ENCODE data around the gene LUC7L2. TPM values are rescaled to one million over a fixed set of nuclear protein-coding genes. Genes with fewer than 3 reads are reported as not detected.

The LUC7L2 gene
- total RNA-seq, 3 donors from 2014 or later = 77.3 to 108 (median 89.8) TPM

DNA sequence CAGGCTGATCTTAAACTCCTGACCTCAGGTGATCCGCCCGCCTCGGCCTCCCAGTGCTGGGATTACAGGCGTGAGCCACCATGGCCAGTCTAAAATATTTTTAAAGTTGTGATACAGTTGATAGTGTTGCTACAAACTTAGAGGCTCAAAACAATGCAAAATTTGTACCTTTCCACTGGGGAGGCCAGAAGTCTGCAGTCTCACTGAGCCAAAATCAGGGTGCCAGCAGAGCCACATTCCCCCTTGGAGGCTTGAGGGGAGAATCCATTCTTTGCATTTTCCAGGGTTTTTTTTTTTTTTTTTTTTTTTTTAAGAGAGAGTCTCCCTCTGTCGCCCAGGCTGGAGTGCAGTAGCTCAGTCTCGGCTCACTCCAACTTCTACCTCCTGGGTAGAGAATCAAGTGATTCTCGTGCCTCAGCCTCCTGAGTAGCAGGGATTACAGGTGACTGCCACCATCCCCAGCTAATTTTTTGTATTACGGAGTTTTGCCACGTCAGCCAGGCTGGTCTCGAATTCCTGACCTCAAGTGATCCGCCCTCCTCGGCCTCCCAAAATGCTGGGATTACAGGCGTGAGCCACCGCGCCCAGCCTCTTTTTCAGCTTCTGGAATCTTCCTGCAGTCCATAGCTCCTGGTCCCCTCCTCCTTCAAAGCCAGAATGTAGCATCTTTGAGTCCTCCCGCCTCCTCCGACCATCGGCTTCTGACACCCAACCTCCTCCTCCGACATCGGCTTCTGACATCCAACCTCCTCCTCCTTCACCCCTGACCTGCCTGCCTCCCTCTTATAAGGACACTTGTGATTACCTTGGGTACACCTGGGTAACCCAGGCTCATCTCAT lies 86.6 kb downstream of the LUC7L2 start:
- intact Hi-C loops (cut with DNase I; ENCODE audit: low total_unique reads) = no loop called here
- no peak for DNase-seq (ENCODE audit: low spot score in 2 of 2)
- Histone ChIP-seq H3K36me3 (no peaks in the 10 kb centered on the region), H3K27me3 (no peaks in the 10 kb centered on the region), H3K27ac (no peak overlapping the region), H3K9me3 (no peaks in the 10 kb centered on the region), H3K4me3 (no peak overlapping the region), H3K4me1 (no peaks in the 10 kb centered on the region)
- TF ChIP-seq, protein P1, sequence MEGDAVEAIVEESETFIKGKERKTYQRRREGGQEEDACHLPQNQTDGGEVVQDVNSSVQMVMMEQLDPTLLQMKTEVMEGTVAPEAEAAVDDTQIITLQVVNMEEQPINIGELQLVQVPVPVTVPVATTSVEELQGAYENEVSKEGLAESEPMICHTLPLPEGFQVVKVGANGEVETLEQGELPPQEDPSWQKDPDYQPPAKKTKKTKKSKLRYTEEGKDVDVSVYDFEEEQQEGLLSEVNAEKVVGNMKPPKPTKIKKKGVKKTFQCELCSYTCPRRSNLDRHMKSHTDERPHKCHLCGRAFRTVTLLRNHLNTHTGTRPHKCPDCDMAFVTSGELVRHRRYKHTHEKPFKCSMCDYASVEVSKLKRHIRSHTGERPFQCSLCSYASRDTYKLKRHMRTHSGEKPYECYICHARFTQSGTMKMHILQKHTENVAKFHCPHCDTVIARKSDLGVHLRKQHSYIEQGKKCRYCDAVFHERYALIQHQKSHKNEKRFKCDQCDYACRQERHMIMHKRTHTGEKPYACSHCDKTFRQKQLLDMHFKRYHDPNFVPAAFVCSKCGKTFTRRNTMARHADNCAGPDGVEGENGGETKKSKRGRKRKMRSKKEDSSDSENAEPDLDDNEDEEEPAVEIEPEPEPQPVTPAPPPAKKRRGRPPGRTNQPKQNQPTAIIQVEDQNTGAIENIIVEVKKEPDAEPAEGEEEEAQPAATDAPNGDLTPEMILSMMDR (IDR thresholded peaks at IDR 0.05) = no peak
- TF ChIP-seq POLR2AphosphoS5 (IDR thresholded peaks at IDR 0.05) (no peak), POLR2A (IDR thresholded peaks at IDR 0.05) (no peak)

DNA sequence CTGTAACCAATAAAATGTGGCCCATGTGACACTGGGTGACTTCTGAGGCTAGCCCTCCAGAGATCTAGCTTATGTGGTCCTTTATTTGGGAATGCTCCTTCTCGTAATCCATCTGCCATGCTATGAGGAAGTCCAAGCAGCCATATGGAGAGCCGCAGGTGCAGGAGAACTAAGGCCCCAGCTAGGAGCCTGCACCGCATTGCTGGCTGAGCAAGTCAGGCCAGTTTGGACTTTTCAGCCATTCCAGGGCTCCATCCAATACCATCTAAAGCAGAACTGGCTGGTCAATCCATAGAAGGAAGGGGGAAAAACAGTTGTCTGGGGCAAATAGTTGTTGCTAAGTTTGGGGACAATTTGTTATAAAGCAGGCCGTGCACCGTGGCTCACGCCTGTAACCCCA lies 91.2 kb downstream of the LUC7L2 start:
- H3K36me3 ChIP-seq = no peaks in the 10 kb centered on the region
- no peak overlapping the region for H3K27ac ChIP-seq
- no peaks in the 10 kb centered on the region for H3K9me3 ChIP-seq
- TF ChIP-seq, protein P1 (IDR thresholded peaks at IDR 0.05) = no peak
- TF ChIP-seq POLR2A (IDR thresholded peaks at IDR 0.05) (no peak), POLR2AphosphoS5 (IDR thresholded peaks at IDR 0.05) (no peak)
- H3K27me3 ChIP-seq = no peaks in the 10 kb centered on the region
- DNase-seq (ENCODE audit: low spot score in 2 of 2) = no peak
- H3K4me1 ChIP-seq = no peaks in the 10 kb centered on the region
- intact Hi-C loops (cut with DNase I; ENCODE audit: low total_unique reads) = no loop called here
- H3K4me3 ChIP-seq = no peak overlapping the region

DNA sequence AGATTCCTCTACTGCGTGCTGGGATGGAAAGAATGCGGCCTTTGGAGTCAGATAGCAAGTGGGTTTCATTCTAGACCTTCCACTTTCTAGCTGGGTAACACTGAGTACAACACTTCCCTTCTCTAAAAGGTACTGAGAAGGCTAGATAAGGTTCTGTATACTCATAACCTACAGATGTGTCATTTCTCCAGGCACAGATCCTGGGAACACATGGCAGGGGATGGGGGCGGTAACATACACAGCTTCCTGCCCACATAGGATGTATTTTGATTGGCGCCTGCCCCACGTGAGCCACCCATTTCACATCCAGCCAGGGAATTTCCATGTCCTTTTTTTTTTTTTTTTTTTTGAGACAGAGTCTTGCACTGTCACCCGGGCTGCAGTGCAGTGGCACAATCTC lies 91.9 kb downstream of the LUC7L2 start:
- no peak for DNase-seq (ENCODE audit: low spot score in 2 of 2)
- TF ChIP-seq, protein P1 (IDR thresholded peaks at IDR 0.05) = no peak
- no peak for TF ChIP-seq POLR2A (IDR thresholded peaks at IDR 0.05)
- TF ChIP-seq POLR2AphosphoS5 (IDR thresholded peaks at IDR 0.05) = no peak
- intact Hi-C loops (cut with DNase I; ENCODE audit: low total_unique reads) = no loop called here

DNA sequence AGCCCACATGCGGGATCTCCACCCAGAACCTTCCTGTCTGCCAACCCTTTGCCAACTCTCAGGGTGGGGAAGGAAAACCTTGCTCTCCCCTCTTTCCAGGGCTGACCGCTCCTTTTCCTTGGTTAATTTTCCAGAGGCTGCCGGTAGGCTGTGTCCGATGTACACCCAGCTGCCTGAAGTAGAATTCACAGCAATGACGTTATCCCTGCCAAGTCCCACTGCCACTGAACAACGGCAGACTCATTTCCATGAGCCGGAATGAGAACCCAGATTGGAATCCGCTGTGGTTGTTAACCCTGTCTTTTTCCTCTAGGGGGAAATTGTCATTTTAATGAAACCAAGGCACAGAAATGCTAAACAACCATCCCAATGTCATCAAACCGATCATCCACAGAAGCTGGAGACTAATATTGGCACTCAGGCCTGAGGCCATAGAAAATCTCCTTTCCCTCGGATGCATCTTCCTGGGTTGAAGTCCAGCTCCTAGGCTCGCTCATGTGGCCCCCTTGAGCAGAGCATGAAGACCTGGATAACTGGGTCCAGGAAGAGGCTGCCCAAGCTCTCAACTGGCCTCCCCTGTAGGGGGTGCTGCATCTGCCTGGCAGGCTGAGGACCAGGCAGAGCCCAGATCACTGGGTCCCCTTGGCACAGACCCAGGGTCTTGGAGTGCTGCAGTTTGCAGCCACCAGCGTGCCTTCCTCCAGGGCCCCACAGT lies 93.4 kb downstream of the LUC7L2 start:
- H3K4me1 ChIP-seq = no peaks in the 10 kb centered on the region
- H3K9me3 ChIP-seq = no peaks in the 10 kb centered on the region
- TF ChIP-seq POLR2AphosphoS5 (IDR thresholded peaks at IDR 0.05) (no peak), POLR2A (IDR thresholded peaks at IDR 0.05) (no peak)
- TF ChIP-seq, protein P1 (IDR thresholded peaks at IDR 0.05) = no peak
- DNase-seq (ENCODE audit: low spot score in 2 of 2) = no peak
- no peak overlapping the region for H3K27ac ChIP-seq
- H3K4me3 ChIP-seq = no peak overlapping the region
- no peaks in the 10 kb centered on the region for H3K27me3 ChIP-seq
- intact Hi-C loops (cut with DNase I; ENCODE audit: low total_unique reads) = no loop called here
- H3K36me3 ChIP-seq = no peaks in the 10 kb centered on the region

More for the DNA sequence above, 91.9 kb downstream of the LUC7L2 start:
- no peak overlapping the region for H3K27ac ChIP-seq
- H3K36me3 ChIP-seq = no peaks in the 10 kb centered on the region
- no peaks in the 10 kb centered on the region for H3K27me3 ChIP-seq
- no peaks in the 10 kb centered on the region for H3K4me1 ChIP-seq
- no peak overlapping the region for H3K4me3 ChIP-seq
- no peaks in the 10 kb centered on the region for H3K9me3 ChIP-seq

Measured in breast epithelium (tissue), 4 donors.